GM10847 (cell line): ENCODE measurements around the gene ZFP36.

ENCODE experiments used
- POLR2A ChIP-seq: IDR thresholded peaks from 2 replicates; pipeline ENCODE4 v1.6.1; 2011; ENCODE audit not compliant: insufficient read length; ENCODE audit errors: extremely low read depth

The ZFP36 gene

DNA sequence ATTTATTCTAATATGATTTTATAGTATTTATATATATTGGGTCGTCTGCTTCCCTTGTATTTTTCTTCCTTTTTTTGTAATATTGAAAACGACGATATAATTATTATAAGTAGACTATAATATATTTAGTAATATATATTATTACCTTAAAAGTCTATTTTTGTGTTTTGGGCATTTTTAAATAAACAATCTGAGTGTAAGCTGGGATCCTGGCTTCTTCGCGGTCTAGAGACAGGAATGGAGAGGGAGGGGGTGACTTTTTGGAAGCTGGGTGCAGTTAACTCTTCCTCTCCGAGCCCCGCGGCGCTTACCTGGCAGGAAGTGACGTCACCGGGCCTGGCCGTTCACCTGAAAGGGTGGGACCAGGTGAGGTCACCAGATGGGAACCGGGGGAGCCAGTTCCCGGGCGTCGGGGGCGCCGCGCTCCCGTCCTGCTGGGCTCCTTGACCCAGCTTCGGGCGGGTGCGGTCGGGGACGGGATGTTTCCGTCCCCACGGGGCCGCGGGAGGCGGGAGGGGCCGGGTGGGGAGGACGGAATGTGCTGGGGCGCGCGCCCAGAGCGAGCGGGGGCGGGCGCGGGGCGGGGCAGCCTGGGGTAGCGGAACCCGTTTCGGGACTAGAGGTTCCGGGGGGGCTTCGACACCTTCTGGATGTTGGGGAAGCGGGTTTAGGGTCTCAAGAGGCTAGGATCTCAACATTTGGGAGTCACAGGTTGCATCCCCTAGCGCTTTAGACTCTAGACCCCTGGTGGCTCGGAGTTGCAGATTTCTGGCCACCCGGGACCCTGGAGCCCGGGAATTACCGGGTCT lies 2.8 kb downstream of the ZFP36 start:
- TF ChIP-seq POLR2A = peak; percentile 80

DNA sequence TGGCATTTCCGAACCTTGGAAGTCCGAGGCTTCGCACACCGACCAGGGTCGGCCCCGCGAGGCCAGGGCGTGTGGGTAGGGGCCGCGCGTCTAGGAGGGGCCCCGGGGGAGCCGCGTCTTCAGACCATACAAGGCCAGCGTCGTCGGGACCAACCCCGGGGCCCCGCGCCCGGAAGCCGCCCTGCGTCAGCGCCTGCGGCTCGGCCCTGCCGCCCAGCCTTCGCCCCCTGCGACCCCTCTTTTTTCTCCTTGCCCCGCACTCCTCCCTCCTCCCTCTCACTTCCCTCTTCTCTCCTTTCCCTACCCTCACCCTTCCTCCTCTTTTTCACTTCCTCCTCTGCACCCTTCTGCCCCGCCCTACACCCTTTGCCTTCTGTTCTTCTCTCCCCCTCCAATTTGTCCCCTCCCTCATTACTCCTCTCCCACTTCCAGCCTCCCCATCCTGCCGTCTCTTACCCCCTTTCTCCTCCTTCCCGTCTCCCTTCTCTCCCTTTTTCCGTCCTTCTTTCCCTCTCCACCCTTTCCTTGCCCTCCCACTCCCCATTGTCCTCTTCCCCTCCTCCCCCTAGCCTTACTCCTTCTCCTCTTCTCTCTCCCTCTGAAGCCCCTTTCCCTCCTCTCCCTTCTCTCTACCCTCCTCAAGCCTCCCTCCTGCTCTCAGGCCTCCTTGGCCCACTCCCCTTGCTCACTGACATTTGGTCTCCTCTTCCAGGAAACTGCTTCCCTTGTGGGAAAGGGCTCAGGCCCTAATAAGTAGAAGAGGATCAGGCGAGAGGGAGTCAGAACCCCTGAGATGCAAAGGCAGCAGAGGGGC lies 3.6 kb downstream of the ZFP36 start:
- TF ChIP-seq POLR2A = peak; percentile 37

DNA sequence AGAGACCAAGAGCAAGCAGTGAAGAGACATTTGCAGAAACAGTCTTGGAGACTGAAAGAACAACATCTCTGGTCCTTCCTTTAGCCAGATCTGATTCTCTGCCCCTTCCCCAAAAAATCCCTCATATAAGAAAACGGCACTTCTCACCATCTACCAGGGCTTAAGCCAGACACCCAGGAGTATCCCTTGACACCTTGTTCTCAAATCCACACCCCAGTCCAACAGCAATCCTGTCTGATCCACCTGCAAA lies 4.1 kb downstream of the ZFP36 start:
- no peak for TF ChIP-seq POLR2A

DNA sequence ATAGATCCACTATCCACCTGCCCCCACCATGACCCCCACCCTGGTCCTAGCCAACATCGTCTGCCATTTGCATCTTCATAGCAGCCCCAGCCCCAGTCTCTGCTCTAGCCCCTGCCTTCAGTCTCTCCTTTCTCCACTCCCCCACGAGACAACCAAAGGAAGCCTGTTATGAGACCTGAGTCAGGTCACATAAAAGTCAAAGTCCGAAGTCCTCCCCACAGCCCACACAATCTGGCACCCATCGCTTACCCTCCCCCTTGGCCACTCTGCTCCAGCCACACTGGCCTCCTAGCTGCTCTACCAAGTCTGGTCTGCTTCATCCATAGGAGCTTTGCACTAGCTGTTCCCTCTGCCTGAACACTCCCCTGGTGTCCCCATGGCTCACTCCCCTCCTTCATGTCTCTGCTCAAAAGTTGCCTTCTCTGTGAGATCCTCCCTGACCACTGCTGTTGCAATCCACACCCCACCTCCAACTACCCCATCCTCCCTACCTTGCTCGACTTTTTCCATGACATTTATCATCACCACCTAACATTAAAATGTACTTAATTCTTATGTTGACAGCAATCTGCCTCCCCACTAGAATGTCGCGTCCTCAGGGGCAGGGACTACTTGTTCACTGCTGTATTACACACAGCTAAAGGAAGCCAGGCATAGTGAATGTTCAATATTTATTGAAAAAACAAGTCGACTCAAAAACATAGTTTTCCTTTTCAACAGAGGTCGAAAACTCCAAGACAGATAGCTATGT lies 4.6 kb downstream of the ZFP36 start:
- peak; percentile 12 for TF ChIP-seq POLR2A

DNA sequence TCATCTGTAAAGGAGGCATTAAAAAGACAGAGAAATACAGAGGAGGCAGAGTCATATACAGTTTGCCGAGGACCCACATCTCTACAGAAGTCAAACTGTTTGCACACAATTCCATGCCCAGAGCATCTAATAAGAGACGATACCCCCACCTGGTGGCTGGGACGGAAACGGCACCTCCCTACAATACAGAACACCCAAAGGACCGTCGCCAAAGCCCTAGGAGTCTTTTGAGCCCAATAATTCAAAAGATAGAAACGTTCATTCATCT lies 5.1 kb downstream of the ZFP36 start:
- TF ChIP-seq POLR2A = no peak

DNA sequence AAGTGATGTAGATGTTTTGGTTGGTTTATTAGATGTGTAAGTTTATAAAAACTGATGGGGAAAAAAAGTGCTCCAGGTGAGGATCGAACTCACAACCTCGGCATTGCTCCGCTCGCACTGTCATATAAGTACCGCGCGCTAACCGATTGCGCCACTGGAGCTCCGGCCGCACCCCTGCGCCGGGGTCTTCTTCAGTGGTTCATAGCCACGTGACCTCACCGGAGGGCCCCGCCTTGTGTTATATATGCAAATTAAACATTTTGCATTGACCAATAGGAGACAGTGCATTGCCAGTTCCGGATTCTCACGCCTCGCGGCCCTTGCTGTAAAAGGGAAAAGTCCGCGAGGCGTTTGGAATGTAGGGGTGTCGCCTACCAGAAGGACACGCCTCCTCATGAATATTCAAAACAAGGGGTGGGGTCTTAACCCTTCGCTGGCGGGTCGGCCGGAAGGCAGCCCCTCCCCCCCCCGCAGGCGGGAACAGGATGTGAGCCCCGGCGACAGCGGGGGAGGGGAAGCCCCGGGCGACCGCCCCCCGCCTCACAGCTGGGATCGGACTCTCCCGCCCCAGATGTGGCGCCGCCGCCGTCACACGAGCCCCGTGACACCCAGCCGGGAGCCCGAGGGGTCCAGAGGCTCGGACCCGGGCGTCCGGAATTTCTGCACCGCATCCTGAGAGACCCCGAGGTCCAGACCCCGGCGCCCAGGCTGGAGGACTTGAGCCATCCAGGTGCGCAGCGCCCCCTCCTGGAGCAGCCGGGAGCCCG lies 5.6 kb downstream of the ZFP36 start, which contains the start of gene PLEKHG2:
Gene PLEKHG2, plus strand, starts transcription at position 570 of the 767 bp plus-strand sequence. CDS start 1,418 bp downstream, outside the sequence.
- peak; percentile 91 for TF ChIP-seq POLR2A

DNA sequence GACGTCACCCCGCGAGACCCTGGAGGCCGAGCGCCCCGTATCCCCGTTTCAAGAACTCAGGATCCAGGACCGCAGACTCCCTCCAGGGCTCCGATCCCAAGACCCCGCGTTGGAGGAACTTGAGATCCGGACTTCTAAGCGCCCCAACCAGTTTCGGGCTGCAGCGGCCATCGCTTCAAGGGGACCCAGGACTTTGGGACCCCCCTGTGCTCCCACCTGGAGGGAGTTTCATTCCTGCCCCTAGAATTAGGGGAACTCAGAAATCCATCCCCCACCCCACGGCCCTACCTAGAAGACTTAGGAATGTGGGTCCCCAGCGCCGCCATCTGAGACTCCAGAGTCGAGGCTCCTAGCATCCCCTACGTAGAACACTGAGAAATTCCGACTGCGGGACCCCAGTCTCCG lies 6.2 kb downstream of the ZFP36 start:
- TF ChIP-seq POLR2A = no peak

DNA sequence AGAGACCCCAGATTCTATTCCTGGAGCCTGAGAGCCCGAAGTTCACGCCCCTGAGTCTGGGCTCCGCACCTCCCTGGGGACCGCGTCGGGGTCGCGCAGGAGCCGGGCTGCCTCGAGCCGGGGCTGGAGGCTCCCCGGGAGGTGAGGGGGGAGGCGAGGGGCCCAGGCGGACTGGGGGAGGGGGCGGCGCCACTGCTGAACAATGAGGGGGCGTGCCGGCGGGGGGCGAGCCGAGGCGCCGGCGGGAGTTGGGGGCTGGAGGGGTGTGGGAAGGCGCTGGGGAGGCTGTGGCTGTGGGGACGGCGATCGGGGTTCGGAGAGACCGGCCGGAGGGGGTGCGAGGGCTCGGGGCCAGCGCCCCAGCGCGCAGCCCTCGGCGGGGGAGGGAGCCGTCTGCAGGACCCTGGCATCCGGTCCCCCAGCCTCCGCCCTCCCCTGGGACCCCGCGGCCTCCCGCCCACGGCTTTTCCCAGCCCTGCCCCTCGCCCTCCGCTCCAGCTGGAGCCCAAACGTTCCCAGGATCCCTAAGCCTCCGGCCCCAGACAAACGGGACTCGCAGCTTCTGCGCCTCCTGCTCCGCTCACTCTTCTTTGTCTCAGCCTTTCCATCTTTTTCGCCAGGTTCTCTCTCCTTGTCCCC lies 6.7 kb downstream of the ZFP36 start:
- no peak for TF ChIP-seq POLR2A

DNA sequence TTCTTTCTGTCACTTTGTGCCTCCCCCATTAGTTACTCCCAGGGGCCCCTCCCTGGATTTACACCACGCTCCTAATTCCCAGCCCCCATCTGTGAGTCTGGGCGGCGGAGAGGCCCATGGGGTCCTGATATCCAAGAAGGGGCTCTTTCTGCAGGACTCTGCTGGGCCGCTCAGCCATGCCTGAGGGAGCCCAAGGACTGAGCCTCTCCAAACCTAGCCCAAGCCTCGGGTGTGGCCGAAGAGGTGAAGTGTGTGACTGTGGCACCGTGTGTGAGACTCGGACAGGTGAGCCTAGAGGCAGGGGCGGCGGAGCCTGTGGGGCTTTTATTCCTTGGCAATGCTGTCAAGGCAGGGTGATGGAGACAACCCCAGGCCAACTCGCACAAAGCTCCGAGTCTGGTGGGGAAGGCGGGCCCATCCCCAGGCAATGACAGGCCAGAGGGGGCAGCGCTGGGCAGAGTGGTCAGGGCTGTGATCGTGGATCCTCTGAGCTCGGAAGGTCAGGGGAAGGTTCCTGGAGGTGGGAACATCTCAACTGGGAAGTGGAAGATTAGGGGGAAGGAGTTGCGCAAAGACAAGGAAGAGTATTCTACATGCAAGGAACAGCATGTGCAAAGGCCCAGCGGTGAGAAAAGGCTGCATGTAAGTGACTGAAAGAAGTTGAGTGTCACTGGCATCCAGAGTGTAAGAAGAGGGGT lies 7.4 kb downstream of the ZFP36 start:
- TF ChIP-seq POLR2A = no peak

DNA sequence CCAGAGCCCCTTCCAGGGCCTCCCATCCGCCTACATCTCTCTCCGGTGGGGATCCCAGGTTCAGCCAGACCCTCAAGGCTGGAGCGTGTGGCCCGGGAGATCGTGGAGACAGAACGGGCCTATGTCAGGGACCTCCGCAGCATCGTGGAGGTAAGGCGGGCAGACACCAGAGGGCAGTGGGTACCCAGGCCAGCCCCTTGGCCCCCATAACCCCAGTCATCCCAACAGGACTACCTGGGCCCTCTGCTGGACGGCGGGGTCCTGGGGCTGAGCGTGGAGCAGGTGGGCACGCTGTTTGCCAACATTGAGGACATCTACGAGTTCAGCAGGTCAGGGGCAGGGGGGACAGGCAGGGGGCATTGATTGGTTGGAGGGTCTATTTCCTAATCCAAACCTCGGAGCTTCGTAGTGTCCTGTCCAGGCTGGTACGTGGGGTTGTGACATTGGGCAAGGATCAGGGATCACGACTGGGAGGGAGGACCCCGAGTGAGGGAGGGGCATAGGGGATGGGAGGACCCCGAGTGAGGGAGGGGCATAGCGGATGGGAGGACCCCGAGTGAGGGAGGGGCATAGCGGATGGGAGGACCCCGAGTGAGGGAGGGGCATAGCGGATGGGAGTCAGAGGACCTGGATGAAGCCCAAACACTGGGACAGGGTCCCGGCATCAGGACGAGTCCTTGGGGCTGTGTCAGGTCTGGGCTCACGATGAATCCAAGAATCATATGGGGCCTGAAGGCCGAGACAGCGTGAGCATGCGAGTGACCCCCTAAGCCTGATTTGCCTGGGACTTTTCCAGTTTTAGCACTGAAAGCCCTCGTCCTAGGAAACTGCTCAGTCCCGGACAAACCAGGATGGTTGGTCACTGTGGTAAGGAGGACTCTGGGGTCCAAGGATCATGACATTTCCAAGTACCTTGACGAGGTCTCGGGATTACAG lies 8.7 kb downstream of the ZFP36 start:
- TF ChIP-seq POLR2A = no peak

DNA sequence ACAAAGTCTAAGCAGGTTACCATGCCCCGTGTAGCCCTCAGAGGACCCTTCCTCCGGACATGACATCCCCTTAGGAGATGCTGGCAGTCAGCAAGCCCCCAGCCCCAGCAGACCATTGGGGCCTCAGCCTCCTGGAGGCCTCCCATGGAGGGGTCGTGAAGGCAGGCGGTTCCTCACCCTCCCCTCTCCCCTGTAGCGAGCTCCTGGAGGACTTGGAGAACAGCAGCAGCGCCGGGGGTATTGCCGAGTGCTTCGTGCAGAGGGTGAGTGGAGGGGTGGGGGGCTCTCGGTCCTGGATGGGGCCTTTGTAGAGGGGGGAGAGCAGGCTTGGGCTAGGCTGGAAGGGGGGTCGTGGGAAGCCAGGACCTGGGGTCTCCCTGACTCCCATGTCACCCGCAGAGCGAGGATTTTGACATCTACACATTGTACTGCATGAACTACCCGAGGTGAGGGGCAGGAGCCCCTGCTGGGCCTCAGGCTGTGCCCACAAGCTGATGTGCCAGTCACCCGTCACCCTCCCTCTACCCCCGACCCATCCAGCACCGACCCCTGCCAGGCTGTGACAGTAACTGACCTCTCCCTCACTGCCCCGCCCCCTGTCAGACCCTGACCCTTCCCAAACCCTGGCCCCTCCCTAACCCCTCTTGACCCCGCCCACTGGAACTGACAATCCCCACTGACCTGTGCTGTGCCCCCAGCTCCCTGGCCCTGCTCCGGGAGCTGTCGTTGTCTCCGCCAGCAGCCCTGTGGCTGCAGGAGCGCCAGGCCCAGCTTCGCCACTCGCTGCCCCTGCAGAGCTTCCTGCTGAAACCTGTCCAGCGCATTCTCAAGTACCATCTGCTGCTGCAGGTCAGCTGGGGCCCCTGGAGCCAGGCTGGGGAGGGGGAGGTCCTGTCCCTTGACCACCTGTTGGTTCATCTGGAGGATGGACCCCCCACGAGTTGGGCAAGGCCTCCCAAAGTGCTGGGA lies 9.8 kb downstream of the ZFP36 start:
- no peak for TF ChIP-seq POLR2A
